Tibial nerve (tissue), 4 donors: ENCODE measurements around the gene WFDC12. TPM values are rescaled to one million over a fixed set of nuclear protein-coding genes. Genes with fewer than 3 reads are reported as not detected.

Experiments used
- DNase-seq, 2 donors: peaks; one replicate each; pipeline ENCODE4 v3.0.0-alpha.2; 2019; ENCODE audit warnings: low spot score in 2 of 2
- H3K27ac ChIP-seq, 4 donors: fragments of 200-600 bp; sonication (generic) in 3 of 4; one replicate each; pipeline ENCODE4 v1.5.1; 2017 to 2019; ENCODE audit warnings: mild to moderate bottlenecking in 1 of 4
- H3K27me3 ChIP-seq, 2 donors: fragments of 200-600 bp; sonication (generic) in 1 of 2; one replicate each; pipeline versions ENCODE4 v1.5.1 to v1.6.0; 2017 to 2019
- H3K36me3 ChIP-seq, 3 donors: fragments of 200-600 bp; sonication (generic); one replicate each; pipeline ENCODE4 v1.5.1; 2018 to 2019
- H3K4me1 ChIP-seq, 4 donors: fragments of 200-600 bp; sonication (generic) in 3 of 4; one replicate each; pipeline ENCODE4 v1.5.1; 2017 to 2019
- H3K4me3 ChIP-seq, 4 donors: fragments of 200-600 bp; sonication (generic) in 3 of 4; one replicate each; pipeline ENCODE4 v1.5.1; 2017 to 2019; ENCODE audit warnings: mild to moderate bottlenecking in 1 of 4, moderate library complexity in 1 of 4
- H3K9me3 ChIP-seq, 4 donors: fragments of 200-600 bp; sonication (generic) in 3 of 4; one replicate each; pipeline ENCODE4 v1.5.1; 2017 to 2019
- EP300 ChIP-seq, 2 donors: sonication (generic); formaldehyde crosslinking; IDR thresholded peaks; one replicate each; pipeline ENCODE4 v1.6.1; 2017; ENCODE audit warnings: antibody characterized with exemption in 2 of 2, mild to moderate bottlenecking in 1 of 2
- POLR2A ChIP-seq, 2 donors: fragments of 450-650 bp; IDR thresholded peaks; one replicate each; pipeline ENCODE4 v1.6.1; 2017; ENCODE audit warnings: antibody characterized with exemption in 2 of 2, mild to moderate bottlenecking in 2 of 2, moderate library complexity in 2 of 2
- WGBS, 2 donors: methylation state at CpG; one replicate each; pipeline ENCODE4 v1.1.5; 2018; 5-methylcytosine and 5-hydroxymethylcytosine counted together
- total RNA-seq, 4 donors: library from RNA; depleted of rRNA; stranded (reverse); fragments of >200 nt; gene quantifications; one replicate each; pipeline ENCODE4 v1.1.0, GENCODE V29; 2016
- TF ChIP-seq, protein P1 (sequence below), 5 experiments: fragments of 200-600 bp in 3 of 5; fragments of 450-650 bp in 2 of 5; sonication (generic) in 3 of 5; IDR thresholded peaks; one replicate each; pipeline ENCODE4 v1.5.1; 2016 to 2019; ENCODE audit warnings: antibody characterized with exemption in 5 of 5, mild to moderate bottlenecking in 3 of 5, moderate library complexity in 2 of 5

The WFDC12 gene
- total RNA-seq, 4 donors from 2014 or later: not detected

DNA sequence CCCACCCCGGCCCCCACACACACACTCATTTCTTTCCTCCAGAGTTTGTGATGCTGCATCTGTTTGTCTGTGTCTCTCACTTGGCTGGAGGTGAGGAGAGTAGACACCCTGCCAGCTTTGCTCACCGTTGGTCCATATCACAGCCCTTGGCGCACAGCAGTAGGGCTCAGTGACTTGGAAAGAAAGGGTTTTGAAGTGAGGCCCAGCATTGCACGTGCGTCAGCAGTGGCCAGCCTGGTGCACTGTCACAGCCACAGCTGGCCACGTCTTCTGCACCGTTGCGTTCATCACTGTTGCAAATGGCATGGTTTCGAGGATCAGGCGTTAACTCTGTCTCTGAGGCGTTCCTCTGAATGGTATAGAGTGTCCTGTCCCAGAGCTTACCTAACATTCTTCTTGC is 13.0 kb downstream of the WFDC12 start:
- Histone ChIP-seq H3K9me3 (no peaks in the 10 kb centered on the region), H3K4me1 (no peaks in the 10 kb centered on the region), H3K4me3 (no peak overlapping the region), H3K27ac (no peak overlapping the region), H3K36me3 (no peaks in the 10 kb centered on the region), H3K27me3 (no peaks in the 10 kb centered on the region)
- WGBS, 2 donors: 74 to 80% methylated on average over 11 of the region's 11 CpGs
- no peak for DNase-seq
- TF ChIP-seq EP300 (IDR thresholded peaks at IDR 0.05) (no peak), POLR2A (IDR thresholded peaks at IDR 0.05) (no peak)
- TF ChIP-seq, protein P1, sequence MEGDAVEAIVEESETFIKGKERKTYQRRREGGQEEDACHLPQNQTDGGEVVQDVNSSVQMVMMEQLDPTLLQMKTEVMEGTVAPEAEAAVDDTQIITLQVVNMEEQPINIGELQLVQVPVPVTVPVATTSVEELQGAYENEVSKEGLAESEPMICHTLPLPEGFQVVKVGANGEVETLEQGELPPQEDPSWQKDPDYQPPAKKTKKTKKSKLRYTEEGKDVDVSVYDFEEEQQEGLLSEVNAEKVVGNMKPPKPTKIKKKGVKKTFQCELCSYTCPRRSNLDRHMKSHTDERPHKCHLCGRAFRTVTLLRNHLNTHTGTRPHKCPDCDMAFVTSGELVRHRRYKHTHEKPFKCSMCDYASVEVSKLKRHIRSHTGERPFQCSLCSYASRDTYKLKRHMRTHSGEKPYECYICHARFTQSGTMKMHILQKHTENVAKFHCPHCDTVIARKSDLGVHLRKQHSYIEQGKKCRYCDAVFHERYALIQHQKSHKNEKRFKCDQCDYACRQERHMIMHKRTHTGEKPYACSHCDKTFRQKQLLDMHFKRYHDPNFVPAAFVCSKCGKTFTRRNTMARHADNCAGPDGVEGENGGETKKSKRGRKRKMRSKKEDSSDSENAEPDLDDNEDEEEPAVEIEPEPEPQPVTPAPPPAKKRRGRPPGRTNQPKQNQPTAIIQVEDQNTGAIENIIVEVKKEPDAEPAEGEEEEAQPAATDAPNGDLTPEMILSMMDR (IDR thresholded peaks at IDR 0.05): no peak

GRCh38 chr20:45110301-45110700 is 14.0 kb downstream of the WFDC12 start:
- Histone ChIP-seq H3K27ac (no peak overlapping the region), H3K27me3 (no peaks in the 10 kb centered on the region), H3K4me1 (no peaks in the 10 kb centered on the region), H3K9me3 (no peaks in the 10 kb centered on the region), H3K36me3 (no peaks in the 10 kb centered on the region), H3K4me3 (no peak overlapping the region)
- TF ChIP-seq EP300 (IDR thresholded peaks at IDR 0.05) (no peak), POLR2A (IDR thresholded peaks at IDR 0.05) (no peak)
- TF ChIP-seq, protein P1 (IDR thresholded peaks at IDR 0.05): no peak
- DNase-seq: no peak
- 90 to 98% methylated on average over 5 to 7 of the region's 11 CpGs for WGBS, 2 donors

DNA sequence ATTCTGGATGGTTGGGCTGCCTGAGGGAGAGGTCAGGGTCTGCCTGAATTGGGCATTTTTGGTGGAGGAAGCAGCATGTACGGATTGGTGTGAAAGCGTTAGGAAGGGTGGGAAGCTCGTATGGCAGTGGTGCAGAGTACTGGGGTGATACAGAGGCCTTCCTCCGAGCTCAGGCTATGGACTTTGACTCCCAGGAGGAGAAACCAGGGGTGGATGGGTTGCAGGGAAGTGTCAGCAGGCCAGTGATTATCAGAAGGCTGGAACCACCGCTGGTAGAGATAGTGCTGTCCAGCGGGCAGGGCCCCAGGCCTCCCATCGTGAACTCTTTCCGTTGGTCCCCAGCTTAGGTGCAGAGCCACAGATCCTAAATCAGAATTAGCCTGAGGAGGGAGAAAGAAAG is 14.6 kb downstream of the WFDC12 start:
- Histone ChIP-seq H3K27me3 (no peaks in the 10 kb centered on the region), H3K9me3 (no peaks in the 10 kb centered on the region), H3K4me3 (no peak overlapping the region), H3K4me1 (no peaks in the 10 kb centered on the region), H3K27ac (no peak overlapping the region), H3K36me3 (no peaks in the 10 kb centered on the region)
- DNase-seq: no peak
- WGBS, 2 donors: 82% methylated on average over 8 of the region's 8 CpGs
- TF ChIP-seq EP300 (IDR thresholded peaks at IDR 0.05): no peak
- TF ChIP-seq, protein P1 (IDR thresholded peaks at IDR 0.05): no peak
- TF ChIP-seq POLR2A (IDR thresholded peaks at IDR 0.05): no peak

DNA sequence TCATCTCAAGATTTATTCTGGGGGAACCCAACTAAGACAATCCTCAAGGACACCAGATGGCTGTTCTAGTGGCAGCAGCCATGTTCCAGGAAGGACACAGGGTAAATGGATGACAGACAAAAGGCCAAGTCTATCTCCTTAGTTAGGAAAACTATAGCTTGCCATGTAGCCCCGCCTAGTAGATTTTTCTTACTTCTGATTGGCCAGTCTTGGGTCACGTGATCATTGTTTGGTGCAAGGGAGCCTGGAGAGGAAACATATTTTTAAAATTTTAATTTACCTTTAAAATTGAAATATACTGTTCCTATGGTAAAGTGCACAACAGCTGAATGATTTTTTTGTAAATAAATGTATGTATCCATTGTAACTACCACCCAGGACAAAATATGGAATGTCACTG is 18.9 kb downstream of the WFDC12 start:
- Histone ChIP-seq H3K4me3 (no peak overlapping the region), H3K36me3 (no peaks in the 10 kb centered on the region), H3K4me1 (peaks cover 0 to 5% (median 0%) of the 10 kb centered on the region in 4 donors), H3K9me3 (no peaks in the 10 kb centered on the region), H3K27me3 (peaks cover 0 to 7% of the 10 kb centered on the region in 2 donors), H3K27ac (no peak overlapping the region)
- WGBS, 2 donors: 84 to 97% methylated on average over 2 of the region's 2 CpGs
- no peak for DNase-seq
- TF ChIP-seq POLR2A (IDR thresholded peaks at IDR 0.05) (no peak), EP300 (IDR thresholded peaks at IDR 0.05) (no peak)
- TF ChIP-seq, protein P1 (IDR thresholded peaks at IDR 0.05): no peak

DNA sequence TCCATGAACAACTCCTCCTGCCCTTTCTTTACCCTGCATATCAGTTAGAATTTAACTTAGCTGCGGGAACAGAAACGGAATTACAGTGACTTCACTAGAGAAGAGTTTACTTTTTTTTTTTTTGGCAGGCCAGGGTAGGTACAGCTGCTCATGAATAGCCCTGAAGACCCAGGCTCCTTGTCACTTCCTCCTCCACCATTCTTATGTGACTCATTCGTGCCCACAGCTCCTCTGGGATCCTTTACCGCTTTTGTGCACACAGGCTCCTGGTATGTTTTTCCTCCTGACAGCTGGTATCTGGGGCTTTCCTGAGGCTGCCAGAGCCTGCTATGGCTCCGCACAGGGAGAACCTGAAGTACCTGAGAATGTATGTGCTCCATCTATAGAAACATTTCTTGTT is 19.5 kb downstream of the WFDC12 start:
- Histone ChIP-seq H3K27ac (no peak overlapping the region), H3K4me3 (no peak overlapping the region), H3K36me3 (no peaks in the 10 kb centered on the region), H3K4me1 (peaks cover 0 to 5% (median 0%) of the 10 kb centered on the region in 4 donors), H3K9me3 (no peaks in the 10 kb centered on the region), H3K27me3 (peaks cover 0 to 11% of the 10 kb centered on the region in 2 donors)
- WGBS, 2 donors: 73 to 79% methylated on average over 5 of the region's 5 CpGs
- no peak for TF ChIP-seq POLR2A (IDR thresholded peaks at IDR 0.05)
- TF ChIP-seq, protein P1 (IDR thresholded peaks at IDR 0.05): no peak
- no peak for TF ChIP-seq EP300 (IDR thresholded peaks at IDR 0.05)
- no peak for DNase-seq
